Mesenchymal stem cell (in vitro differentiated cells and primary cell): ENCODE data around the gene MMP1.

Source experiments
- DNase-seq: peaks from one replicate; pipeline ENCODE4 v3.0.0-alpha.2; 2013
- H2AFZ ChIP-seq: one replicate; pipeline ENCODE4 v1.6.1; 2013; ENCODE audit warnings: low read depth, mild to moderate bottlenecking, control low read depth, inconsistent platforms, low read length, moderate library complexity
- H2AK5ac ChIP-seq: 2 replicates; pipeline ENCODE4 v1.6.1; 2013; ENCODE audit warnings: low read length, moderate library complexity, mild to moderate bottlenecking, inconsistent platforms; ENCODE audit not compliant: severe bottlenecking
- H2BK120ac ChIP-seq: one replicate; pipeline ENCODE4 v1.6.1; 2013; ENCODE audit warnings: low read depth, mild to moderate bottlenecking, inconsistent platforms, low read length, moderate library complexity
- H2BK12ac ChIP-seq, 2 experiments: one replicate each; pipeline ENCODE4 v1.6.1; 2013; ENCODE audit warnings: inconsistent platforms in 2 of 2, low read length in 2 of 2, mild to moderate bottlenecking in 2 of 2, moderate library complexity in 2 of 2, control low read depth in 1 of 2
- H2BK15ac ChIP-seq: one replicate; pipeline ENCODE4 v1.6.1; 2013; ENCODE audit warnings: mild to moderate bottlenecking, low read depth, inconsistent platforms; ENCODE audit not compliant: poor library complexity, severe bottlenecking
- H2BK5ac ChIP-seq: 2 replicates; pipeline ENCODE4 v1.6.1; 2013; ENCODE audit warnings: low read depth, mild to moderate bottlenecking, low read length, control low read depth, inconsistent platforms; ENCODE audit not compliant: poor library complexity, severe bottlenecking
- H3K14ac ChIP-seq, 2 experiments: one replicate each; pipeline ENCODE4 v1.6.1; 2013; ENCODE audit warnings: inconsistent platforms in 2 of 2, low read length in 2 of 2, control low read depth in 1 of 2, mild to moderate bottlenecking in 1 of 2, moderate library complexity in 1 of 2
- H3K18ac ChIP-seq, 2 experiments: one replicate each; pipeline ENCODE4 v1.6.1; 2013; ENCODE audit warnings: inconsistent platforms in 2 of 2, low read length in 2 of 2, control low read depth in 1 of 2, low read depth in 1 of 2, mild to moderate bottlenecking in 1 of 2
- H3K23ac ChIP-seq, 2 experiments: one replicate each; pipeline ENCODE4 v1.6.1; 2013; ENCODE audit warnings: inconsistent platforms in 2 of 2, low read length in 2 of 2, mild to moderate bottlenecking in 2 of 2, moderate library complexity in 2 of 2, control low read depth in 1 of 2
- H3K27ac ChIP-seq: 2 replicates; pipeline ENCODE4 v1.5.1; 2013; ENCODE audit warnings: mild to moderate bottlenecking, moderate library complexity, low read length, control low read depth, inconsistent platforms; ENCODE audit not compliant: poor library complexity, severe bottlenecking
- H3K27me3 ChIP-seq, 2 experiments: 2 replicates each; pipeline versions ENCODE4 v1.6.1 to v1.7.0; 2013; ENCODE audit warnings: low read length in 2 of 2, mild to moderate bottlenecking in 2 of 2, moderate library complexity in 2 of 2, control low read depth in 1 of 2, inconsistent platforms in 1 of 2; ENCODE audit not compliant: control insufficient read depth in 1 of 2, insufficient read depth in 1 of 2
- H3K36me3 ChIP-seq, 2 experiments: 2 replicates each; pipeline versions ENCODE4 v1.6.1 to v1.7.0; 2013; ENCODE audit warnings: low read length in 2 of 2, control low read depth in 1 of 2, inconsistent platforms in 1 of 2, low read depth in 1 of 2, mild to moderate bottlenecking in 1 of 2; ENCODE audit not compliant: insufficient read depth in 2 of 2, control insufficient read depth in 1 of 2
- H3K4ac ChIP-seq, 2 experiments: one replicate each; pipeline ENCODE4 v1.6.1; 2013; ENCODE audit warnings: inconsistent platforms in 2 of 2, low read length in 2 of 2, mild to moderate bottlenecking in 2 of 2, moderate library complexity in 2 of 2, control low read depth in 1 of 2, low read depth in 1 of 2
- H3K4me1 ChIP-seq: 2 replicates; pipeline ENCODE4 v1.6.1; 2013; ENCODE audit warnings: low read depth, low read length, control low read depth; ENCODE audit not compliant: control insufficient read depth, insufficient read depth
- H3K4me2 ChIP-seq: 2 replicates; pipeline ENCODE4 v1.6.1; 2013; ENCODE audit warnings: low read length, mild to moderate bottlenecking, inconsistent platforms; ENCODE audit not compliant: poor library complexity, severe bottlenecking
- H3K4me3 ChIP-seq, 2 experiments: 2 replicates each; pipeline versions ENCODE4 v1.5.1 to v1.7.0; 2013; ENCODE audit warnings: low read length in 2 of 2, mild to moderate bottlenecking in 2 of 2, control low read depth in 1 of 2, low read depth in 1 of 2; ENCODE audit not compliant: insufficient read depth in 1 of 2
- H3K79me1 ChIP-seq: replicated peaks from 2 replicates; pipeline ENCODE4 v1.6.1; 2013; ENCODE audit warnings: mild to moderate bottlenecking, control low read depth, low read length, inconsistent platforms; ENCODE audit not compliant: poor library complexity, severe bottlenecking
- H3K9ac ChIP-seq: 2 replicates; pipeline ENCODE4 v1.7.0; 2013; ENCODE audit warnings: mild to moderate bottlenecking, low read length, moderate library complexity
- H3K9me3 ChIP-seq: 2 replicates; pipeline ENCODE4 v1.7.0; 2013; ENCODE audit warnings: mild to moderate bottlenecking, low read length; ENCODE audit not compliant: control insufficient read depth
- H4K8ac ChIP-seq: one replicate; pipeline ENCODE4 v1.6.1; 2013; ENCODE audit warnings: inconsistent platforms, mild to moderate bottlenecking, low read length, moderate library complexity
- H4K91ac ChIP-seq: one replicate; pipeline ENCODE4 v1.6.1; 2013; ENCODE audit warnings: mild to moderate bottlenecking, low read length, inconsistent platforms
- WGBS: methylation state at CpG from one replicate; pipeline ENCODE4 v1.1.7; 2013; ENCODE audit warnings: mixed read lengths; 5-methylcytosine and 5-hydroxymethylcytosine counted together

MMP1 gene

DNA sequence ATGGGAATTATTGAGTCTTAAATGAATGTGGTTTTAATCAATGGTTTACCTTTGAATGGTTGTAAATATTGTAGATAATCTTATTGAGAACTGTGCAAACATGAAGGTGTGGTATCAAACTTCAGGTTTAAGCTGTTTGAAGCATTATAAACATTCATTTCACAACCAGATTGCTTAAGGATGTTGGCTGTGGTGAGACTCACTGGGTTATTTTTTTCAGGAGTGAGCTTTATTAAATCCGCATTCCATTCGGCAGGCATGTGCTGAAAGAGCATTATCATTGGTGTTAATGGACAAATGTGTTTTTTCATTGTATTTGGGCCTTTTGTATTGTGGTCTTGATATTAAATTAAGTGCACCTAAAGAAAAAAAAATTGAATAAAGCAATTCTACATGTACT, 35.8 kb upstream of the MMP1 start:
- H3K23ac ChIP-seq, result no peak overlapping the region
- H3K4me1 ChIP-seq, result no peaks in the 10 kb centered on the region
- no peak overlapping the region for H3K14ac ChIP-seq
- H3K4me3 ChIP-seq, result no peak overlapping the region
- H2BK15ac ChIP-seq, result no peak overlapping the region
- no peak overlapping the region for H3K18ac ChIP-seq
- no peak overlapping the region for H3K4ac ChIP-seq
- H3K9ac ChIP-seq, result no peak overlapping the region
- H3K79me1 ChIP-seq, result no peaks in the 10 kb centered on the region
- no peaks in the 10 kb centered on the region for H3K27me3 ChIP-seq
- H4K8ac ChIP-seq, result no peak overlapping the region
- WGBS, result 97% methylated on average over 2 of the region's 2 CpGs
- H4K91ac ChIP-seq, result no peak overlapping the region
- H2AK5ac ChIP-seq, result no peak overlapping the region
- no peak overlapping the region for H2BK120ac ChIP-seq
- no peak overlapping the region for H2AFZ ChIP-seq
- H3K9me3 ChIP-seq, result no peaks in the 10 kb centered on the region
- H3K27ac ChIP-seq, result no peak overlapping the region
- DNase-seq, result no peak
- H2BK5ac ChIP-seq, result no peak overlapping the region
- H3K4me2 ChIP-seq, result no peak overlapping the region
- no peak overlapping the region for H2BK12ac ChIP-seq
- no peaks in the 10 kb centered on the region for H3K36me3 ChIP-seq

DNA sequence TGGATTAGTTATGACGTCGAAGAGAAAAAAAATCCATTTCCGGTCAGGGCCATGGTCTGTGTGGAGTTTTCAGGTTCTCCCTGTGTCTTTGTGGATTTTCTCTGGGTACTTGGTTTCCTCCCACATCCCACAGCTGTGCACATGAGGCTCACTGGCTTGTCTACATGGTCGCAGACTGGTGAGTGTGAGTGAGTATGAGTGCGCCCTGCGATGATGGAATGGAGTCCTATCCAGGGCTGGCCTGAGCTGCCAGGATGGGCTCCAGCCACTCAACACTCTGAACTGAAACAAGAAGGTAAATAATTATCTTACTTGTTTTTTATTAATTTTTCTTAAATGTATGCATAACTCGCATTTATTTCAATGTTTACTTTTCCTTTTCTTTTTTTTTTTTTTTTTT, 34.7 kb upstream of the MMP1 start:
- Histone ChIP-seq H4K91ac (no peak overlapping the region), H2AFZ (no peak overlapping the region), H3K9me3 (no peaks in the 10 kb centered on the region), H2BK120ac (no peak overlapping the region), H3K23ac (no peak overlapping the region), H3K14ac (no peak overlapping the region), H2BK15ac (no peak overlapping the region), H3K79me1 (no peaks in the 10 kb centered on the region), H3K36me3 (no peaks in the 10 kb centered on the region), H4K8ac (no peak overlapping the region), H3K27ac (no peak overlapping the region), H3K4me2 (no peak overlapping the region), H3K9ac (no peak overlapping the region), H2BK12ac (no peak overlapping the region), H2AK5ac (no peak overlapping the region), H2BK5ac (no peak overlapping the region), H3K4ac (no peak overlapping the region), H3K18ac (no peak overlapping the region), H3K27me3 (no peaks in the 10 kb centered on the region), H3K4me1 (no peaks in the 10 kb centered on the region), H3K4me3 (no peak overlapping the region)
- 94% methylated on average over 5 of the region's 7 CpGs for WGBS
- DNase-seq, result no peak

GRCh38 chr11:102831489-102832440, 33.8 kb upstream of the MMP1 start:
- DNase-seq, result peak; percentile 19
- WGBS, result 62% methylated on average over 35 of the region's 38 CpGs
- H2BK12ac ChIP-seq, result no peak overlapping the region

GRCh38 chr11:102831128-102831488, 33.1 kb upstream of the MMP1 start:
- H2BK15ac ChIP-seq, result no peak overlapping the region
- WGBS, result 82% methylated on average over 1 of the region's 2 CpGs
- no peak overlapping the region for H3K18ac ChIP-seq

More at GRCh38 chr11:102831489-102832440, 33.8 kb upstream of the MMP1 start:
- Histone ChIP-seq H3K18ac (no peak overlapping the region), H2AK5ac (no peak overlapping the region), H3K4me2 (no peak overlapping the region), H2AFZ (no peak overlapping the region), H3K9me3 (no peaks in the 10 kb centered on the region), H3K4ac (no peak overlapping the region), H3K27ac (no peak overlapping the region), H2BK15ac (no peak overlapping the region), H3K4me3 (peak overlapping the region in 1 of 2 experiments; percentile 77), H3K36me3 (no peaks in the 10 kb centered on the region), H3K23ac (no peak overlapping the region), H3K14ac (no peak overlapping the region), H3K27me3 (no peaks in the 10 kb centered on the region), H4K91ac (no peak overlapping the region), H4K8ac (no peak overlapping the region), H2BK120ac (no peak overlapping the region), H3K79me1 (no peaks in the 10 kb centered on the region), H3K9ac (peak overlapping the region; percentile 83), H2BK5ac (no peak overlapping the region), H3K4me1 (no peaks in the 10 kb centered on the region)

More at GRCh38 chr11:102831128-102831488, 33.1 kb upstream of the MMP1 start:
- H4K91ac ChIP-seq, result no peak overlapping the region
- no peak overlapping the region for H3K4ac ChIP-seq
- peak overlapping the region; percentile 83 for H3K9ac ChIP-seq
- H2BK120ac ChIP-seq, result no peak overlapping the region
- no peaks in the 10 kb centered on the region for H3K4me1 ChIP-seq
- no peaks in the 10 kb centered on the region for H3K9me3 ChIP-seq
- no peak overlapping the region for H3K27ac ChIP-seq
- no peak overlapping the region for H3K23ac ChIP-seq
- H2AK5ac ChIP-seq, result no peak overlapping the region
- no peak overlapping the region for H3K14ac ChIP-seq
- no peak overlapping the region for H2AFZ ChIP-seq
- H3K4me2 ChIP-seq, result no peak overlapping the region
- no peak overlapping the region for H4K8ac ChIP-seq
- H2BK5ac ChIP-seq, result no peak overlapping the region
- no peaks in the 10 kb centered on the region for H3K79me1 ChIP-seq
- H3K27me3 ChIP-seq, result no peaks in the 10 kb centered on the region
- H3K36me3 ChIP-seq, result no peaks in the 10 kb centered on the region
- no peak overlapping the region for H2BK12ac ChIP-seq
- peak overlapping the region in 1 of 2 experiments; percentile 77 for H3K4me3 ChIP-seq
- DNase-seq, result no peak
